ENCODE measurements around the gene ARL14EPL. TPM values are rescaled to one million over a fixed set of nuclear protein-coding genes. Genes with fewer than 3 reads are reported as not detected.

ARL14EPL gene
- total and polyA plus RNA-seq, 2 donors (not counting 1 experiment from before 2014, with no cell fraction given): not detected

- H3K79me2 ChIP-seq (ENCODE audit: control insufficient read depth, insufficient read depth, low read length): no peaks in the 10 kb centered on the region
- H3K4me3 ChIP-seq (replicated peaks in 1 of 4; ENCODE audit: control extremely low read depth in 1 of 4, insufficient read depth in 1 of 4, low read depth in 3 of 4, low read length in 4 of 4): no peak overlapping the region
- no peak overlapping the region for H3K4me2 ChIP-seq (ENCODE audit: extremely low read depth, insufficient read depth, low read length)
- H4K20me1 ChIP-seq (ENCODE audit: control insufficient read depth, extremely low read depth, insufficient read depth, low read length): no peaks in the 10 kb centered on the region
- H3K27me3 ChIP-seq (ENCODE audit: control insufficient read depth, insufficient read depth, low read length): no peaks in the 10 kb centered on the region
- no peak for DNase-seq (ENCODE audit: low read depth in 2 of 2)
- no peak overlapping the region for H3K9ac ChIP-seq (ENCODE audit: insufficient read depth, low read length)
- H3K27ac ChIP-seq (ENCODE audit: insufficient read depth, low read length): no peak overlapping the region
- H3K36me3 ChIP-seq (ENCODE audit: control insufficient read depth, insufficient read depth, low read length): no peaks in the 10 kb centered on the region
- no peaks in the 10 kb centered on the region for H3K4me1 ChIP-seq (ENCODE audit: control insufficient read depth, extremely low read depth, insufficient read depth, low read length)
- no peak for TF ChIP-seq EZH2 (IDR thresholded peaks at IDR 0.05; ENCODE audit: low read length, missing control alignments)
- TF ChIP-seq, protein P1, sequence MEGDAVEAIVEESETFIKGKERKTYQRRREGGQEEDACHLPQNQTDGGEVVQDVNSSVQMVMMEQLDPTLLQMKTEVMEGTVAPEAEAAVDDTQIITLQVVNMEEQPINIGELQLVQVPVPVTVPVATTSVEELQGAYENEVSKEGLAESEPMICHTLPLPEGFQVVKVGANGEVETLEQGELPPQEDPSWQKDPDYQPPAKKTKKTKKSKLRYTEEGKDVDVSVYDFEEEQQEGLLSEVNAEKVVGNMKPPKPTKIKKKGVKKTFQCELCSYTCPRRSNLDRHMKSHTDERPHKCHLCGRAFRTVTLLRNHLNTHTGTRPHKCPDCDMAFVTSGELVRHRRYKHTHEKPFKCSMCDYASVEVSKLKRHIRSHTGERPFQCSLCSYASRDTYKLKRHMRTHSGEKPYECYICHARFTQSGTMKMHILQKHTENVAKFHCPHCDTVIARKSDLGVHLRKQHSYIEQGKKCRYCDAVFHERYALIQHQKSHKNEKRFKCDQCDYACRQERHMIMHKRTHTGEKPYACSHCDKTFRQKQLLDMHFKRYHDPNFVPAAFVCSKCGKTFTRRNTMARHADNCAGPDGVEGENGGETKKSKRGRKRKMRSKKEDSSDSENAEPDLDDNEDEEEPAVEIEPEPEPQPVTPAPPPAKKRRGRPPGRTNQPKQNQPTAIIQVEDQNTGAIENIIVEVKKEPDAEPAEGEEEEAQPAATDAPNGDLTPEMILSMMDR (conservative IDR thresholded peaks at IDR 0.05 in 1 of 2, IDR thresholded peaks at IDR 0.05 in 1 of 2; ENCODE audit: low read depth in 1 of 2, low read length in 2 of 2): peak; percentile 16 to 26
- H2AFZ ChIP-seq (ENCODE audit: low read length): no peak overlapping the region
- no peaks in the 10 kb centered on the region for H3K9me3 ChIP-seq (ENCODE audit: control insufficient read depth, insufficient read depth, low read depth, low read length)
These were observed 8.7 kb upstream of the ARL14EPL start for GRCh38 chr5:116023619-116024018.

GRCh38 chr5:116025866-116026265 is 6.4 kb upstream of the ARL14EPL start:
- no peaks in the 10 kb centered on the region for H4K20me1 ChIP-seq (ENCODE audit: control insufficient read depth, extremely low read depth, insufficient read depth, low read length)
- no peaks in the 10 kb centered on the region for H3K9me3 ChIP-seq (ENCODE audit: control insufficient read depth, insufficient read depth, low read depth, low read length)
- no peak for DNase-seq (ENCODE audit: low read depth in 2 of 2)
- no peaks in the 10 kb centered on the region for H3K27me3 ChIP-seq (ENCODE audit: control insufficient read depth, insufficient read depth, low read length)
- TF ChIP-seq, protein P1 (conservative IDR thresholded peaks at IDR 0.05 in 1 of 2, IDR thresholded peaks at IDR 0.05 in 1 of 2; ENCODE audit: low read depth in 1 of 2, low read length in 2 of 2): no peak
- TF ChIP-seq EZH2 (IDR thresholded peaks at IDR 0.05; ENCODE audit: low read length, missing control alignments): no peak
- H3K27ac ChIP-seq (ENCODE audit: insufficient read depth, low read length): no peak overlapping the region
- no peaks in the 10 kb centered on the region for H3K4me1 ChIP-seq (ENCODE audit: control insufficient read depth, extremely low read depth, insufficient read depth, low read length)
- no peak overlapping the region for H3K4me2 ChIP-seq (ENCODE audit: extremely low read depth, insufficient read depth, low read length)
- no peaks in the 10 kb centered on the region for H3K79me2 ChIP-seq (ENCODE audit: control insufficient read depth, insufficient read depth, low read length)
- H3K36me3 ChIP-seq (ENCODE audit: control insufficient read depth, insufficient read depth, low read length): no peaks in the 10 kb centered on the region
- no peak overlapping the region for H3K4me3 ChIP-seq (replicated peaks in 1 of 4; ENCODE audit: control extremely low read depth in 1 of 4, insufficient read depth in 1 of 4, low read depth in 3 of 4, low read length in 4 of 4)
- H2AFZ ChIP-seq (ENCODE audit: low read length): no peak overlapping the region
- no peak overlapping the region for H3K9ac ChIP-seq (ENCODE audit: insufficient read depth, low read length)

GRCh38 chr5:116032991-116033390 is 719 bp downstream of the ARL14EPL start:
- no peak overlapping the region for H2AFZ ChIP-seq (ENCODE audit: low read length)
- no peak overlapping the region for H3K4me3 ChIP-seq (replicated peaks in 1 of 4; ENCODE audit: control extremely low read depth in 1 of 4, insufficient read depth in 1 of 4, low read depth in 3 of 4, low read length in 4 of 4)
- H3K9me3 ChIP-seq (ENCODE audit: control insufficient read depth, insufficient read depth, low read depth, low read length): no peaks in the 10 kb centered on the region
- no peaks in the 10 kb centered on the region for H3K4me1 ChIP-seq (ENCODE audit: control insufficient read depth, extremely low read depth, insufficient read depth, low read length)
- TF ChIP-seq EZH2 (IDR thresholded peaks at IDR 0.05; ENCODE audit: low read length, missing control alignments): no peak
- TF ChIP-seq, protein P1 (conservative IDR thresholded peaks at IDR 0.05 in 1 of 2, IDR thresholded peaks at IDR 0.05 in 1 of 2; ENCODE audit: low read depth in 1 of 2, low read length in 2 of 2): no peak
- no peak overlapping the region for H3K27ac ChIP-seq (ENCODE audit: insufficient read depth, low read length)
- no peaks in the 10 kb centered on the region for H4K20me1 ChIP-seq (ENCODE audit: control insufficient read depth, extremely low read depth, insufficient read depth, low read length)
- no peak for DNase-seq (ENCODE audit: low read depth in 2 of 2)
- no peaks in the 10 kb centered on the region for H3K36me3 ChIP-seq (ENCODE audit: control insufficient read depth, insufficient read depth, low read length)
- no peaks in the 10 kb centered on the region for H3K79me2 ChIP-seq (ENCODE audit: control insufficient read depth, insufficient read depth, low read length)
- no peaks in the 10 kb centered on the region for H3K27me3 ChIP-seq (ENCODE audit: control insufficient read depth, insufficient read depth, low read length)
- H3K4me2 ChIP-seq (ENCODE audit: extremely low read depth, insufficient read depth, low read length): no peak overlapping the region
- no peak overlapping the region for H3K9ac ChIP-seq (ENCODE audit: insufficient read depth, low read length)

All from fibroblast of lung (primary cell).